HEK293T (cell line): Measurements from ENCODE around the gene ARHGAP26.

Source experiments
- CTCF ChIA-PET: fragments of 350-600 bp; formaldehyde crosslinking; extraction: SDS; loops from one replicate; lab custom pipeline; 2021; ENCODE audit warnings: antibody characterized with exemption, inconsistent platforms; lab: Yijun Ruan, JAX
- POLR2A ChIA-PET: fragments of 350-600 bp; formaldehyde crosslinking; extraction: SDS; loops from one replicate; lab custom pipeline; 2020; ENCODE audit warnings: antibody characterized with exemption, inconsistent platforms; lab: Yijun Ruan, JAX
- DNase-seq: peaks from one replicate; pipeline ENCODE4 v3.0.0; 2012; ENCODE audit warnings: mixed read lengths; ENCODE audit errors: extremely low spot score
- ARNT ChIP-seq: fragments of 450-650 bp; IDR thresholded peaks from 2 replicates; pipeline ENCODE4 v1.6.1; 2017; ENCODE audit warnings: mild to moderate bottlenecking
- BHLHE40 ChIP-seq: fragments of 450-650 bp; IDR thresholded peaks from 2 replicates; pipeline ENCODE4 v1.6.1; 2016; ENCODE audit warnings: mild to moderate bottlenecking, moderate library complexity, borderline replicate concordance
- CTBP1 ChIP-seq: fragments of 450-650 bp; IDR thresholded peaks from 2 replicates; pipeline ENCODE4 v1.6.1; 2016; ENCODE audit warnings: borderline replicate concordance
- ELF4 ChIP-seq: fragments of 450-650 bp; IDR thresholded peaks from 2 replicates; pipeline ENCODE4 v1.6.1; 2017; ENCODE audit warnings: antibody characterized with exemption
- FOXA1 ChIP-seq: fragments of 450-650 bp; IDR thresholded peaks from 2 replicates; pipeline ENCODE4 v1.6.1; 2016; ENCODE audit warnings: mild to moderate bottlenecking
- FOXK2 ChIP-seq: fragments of 450-650 bp; IDR thresholded peaks from 2 replicates; pipeline ENCODE4 v1.6.1; 2016; ENCODE audit warnings: mild to moderate bottlenecking
- FOXM1 ChIP-seq: fragments of 450-650 bp; IDR thresholded peaks from 2 replicates; pipeline ENCODE4 v1.6.1; 2017; ENCODE audit warnings: mild to moderate bottlenecking, borderline replicate concordance
- HDGF ChIP-seq: fragments of 450-650 bp; IDR thresholded peaks from 2 replicates; pipeline ENCODE4 v1.6.1; 2017; ENCODE audit warnings: antibody characterized with exemption, borderline replicate concordance
- L3MBTL2 ChIP-seq: fragments of 450-650 bp; conservative IDR thresholded peaks from 2 replicates; pipeline ENCODE4 v1.6.1; 2016; ENCODE audit warnings: mild to moderate bottlenecking
- LEF1 ChIP-seq: fragments of 450-650 bp; IDR thresholded peaks from 2 replicates; pipeline ENCODE4 v1.6.1; 2017; ENCODE audit warnings: mild to moderate bottlenecking, borderline replicate concordance
- NFRKB ChIP-seq: fragments of 450-650 bp; IDR thresholded peaks from 2 replicates; pipeline ENCODE4 v1.6.1; 2016; ENCODE audit warnings: mild to moderate bottlenecking, moderate library complexity
- SP1 ChIP-seq: fragments of 450-650 bp; IDR thresholded peaks from 2 replicates; pipeline ENCODE4 v1.6.1; 2017
- SUZ12 ChIP-seq: fragments of 450-650 bp; IDR thresholded peaks from 2 replicates; pipeline ENCODE4 v1.6.1; 2016; ENCODE audit warnings: mild to moderate bottlenecking
- TARDBP ChIP-seq: fragments of 450-650 bp; IDR thresholded peaks from 2 replicates; pipeline ENCODE4 v1.6.1; 2016
- ZNF384 ChIP-seq: fragments of 450-650 bp; IDR thresholded peaks from 2 replicates; pipeline ENCODE4 v1.6.1; 2016
- TF ChIP-seq, protein P1 (sequence below): fragments of 450-650 bp; IDR thresholded peaks from 2 replicates; pipeline ENCODE4 v1.6.1; 2016

The ARHGAP26 gene

DNA sequence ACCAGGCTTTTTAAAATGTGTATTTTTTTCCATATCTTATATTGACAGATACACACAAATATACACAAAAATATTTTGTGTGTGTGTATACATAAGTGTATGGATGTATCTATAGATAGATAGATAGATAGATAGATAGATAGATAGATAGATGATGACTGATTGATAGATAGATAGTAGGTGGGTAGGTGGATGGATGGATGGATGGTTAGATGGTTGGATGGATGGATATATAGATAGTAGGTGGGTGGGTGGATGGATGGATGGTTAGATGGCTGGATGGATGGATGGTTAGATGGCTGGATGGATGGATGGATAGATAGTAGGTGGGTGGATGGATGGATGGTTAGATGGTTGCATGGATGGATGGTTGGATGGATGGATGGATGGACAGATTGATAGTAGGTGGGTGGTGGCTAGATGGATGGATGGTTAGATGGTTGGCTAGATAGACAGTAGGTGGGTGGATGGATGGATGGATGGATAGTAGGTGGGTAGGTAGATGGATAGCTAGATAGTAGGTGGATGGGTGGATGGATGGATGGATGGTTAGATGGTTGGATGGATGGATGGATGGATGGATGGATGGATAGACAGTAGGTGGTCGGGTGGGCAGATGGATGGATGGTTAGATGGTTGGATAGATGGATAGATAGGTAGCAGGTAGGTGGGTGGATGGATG is 477.1 kb downstream of the ARHGAP26 start:
- POLR2A ChIA-PET = no interaction called here
- CTCF ChIA-PET = interaction anchor here (0.6 kb wide), 1 partner anchor 117 kb away, joined by 4 read pairs; no protein-coding TSS in a partner anchor
- TF ChIP-seq FOXK2 (no peak), SUZ12 (no peak), ARNT (no peak), NFRKB (no peak), L3MBTL2 (no peak), TARDBP (no peak), LEF1 (no peak), BHLHE40 (no peak), ZNF384 (no peak), SP1 (no peak), ELF4 (no peak), FOXM1 (no peak), FOXA1 (no peak), CTBP1 (no peak)
- TF ChIP-seq, protein P1, sequence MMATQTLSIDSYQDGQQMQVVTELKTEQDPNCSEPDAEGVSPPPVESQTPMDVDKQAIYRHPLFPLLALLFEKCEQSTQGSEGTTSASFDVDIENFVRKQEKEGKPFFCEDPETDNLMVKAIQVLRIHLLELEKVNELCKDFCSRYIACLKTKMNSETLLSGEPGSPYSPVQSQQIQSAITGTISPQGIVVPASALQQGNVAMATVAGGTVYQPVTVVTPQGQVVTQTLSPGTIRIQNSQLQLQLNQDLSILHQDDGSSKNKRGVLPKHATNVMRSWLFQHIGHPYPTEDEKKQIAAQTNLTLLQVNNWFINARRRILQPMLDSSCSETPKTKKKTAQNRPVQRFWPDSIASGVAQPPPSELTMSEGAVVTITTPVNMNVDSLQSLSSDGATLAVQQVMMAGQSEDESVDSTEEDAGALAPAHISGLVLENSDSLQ = no peak
- no peak for DNase-seq

DNA sequence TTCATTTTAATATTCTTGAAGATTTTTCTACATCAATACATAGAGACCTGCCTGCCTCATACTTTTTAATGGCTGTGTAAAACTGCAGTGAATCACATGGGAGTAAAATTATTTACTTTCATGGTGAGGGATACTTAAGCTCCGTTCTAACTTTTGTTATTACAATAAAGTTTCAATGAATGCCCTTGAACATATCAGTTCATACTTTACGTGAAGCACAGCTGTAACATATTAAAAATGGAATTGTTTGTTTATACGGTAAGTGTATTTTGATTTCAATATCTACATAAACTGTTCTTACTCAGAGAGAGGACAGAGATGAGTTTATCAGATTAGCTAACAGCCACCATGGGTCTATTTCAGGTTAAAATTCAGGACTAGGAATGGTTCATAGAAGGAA is 478.2 kb downstream of the ARHGAP26 start:
- CTCF ChIA-PET = interaction anchor here (1.0 kb wide), 1 partner anchor 535 kb away, joined by 4 read pairs; no protein-coding TSS in a partner anchor
- DNase-seq = no peak
- POLR2A ChIA-PET = no interaction called here
- TF ChIP-seq HDGF (no peak), CTBP1 (no peak), SP1 (no peak), ARNT (no peak), FOXM1 (no peak), TARDBP (no peak), BHLHE40 (no peak), NFRKB (no peak), FOXA1 (no peak), FOXK2 (no peak), ELF4 (no peak), SUZ12 (no peak), ZNF384 (no peak), LEF1 (no peak)
- TF ChIP-seq, protein P1 = no peak

DNA sequence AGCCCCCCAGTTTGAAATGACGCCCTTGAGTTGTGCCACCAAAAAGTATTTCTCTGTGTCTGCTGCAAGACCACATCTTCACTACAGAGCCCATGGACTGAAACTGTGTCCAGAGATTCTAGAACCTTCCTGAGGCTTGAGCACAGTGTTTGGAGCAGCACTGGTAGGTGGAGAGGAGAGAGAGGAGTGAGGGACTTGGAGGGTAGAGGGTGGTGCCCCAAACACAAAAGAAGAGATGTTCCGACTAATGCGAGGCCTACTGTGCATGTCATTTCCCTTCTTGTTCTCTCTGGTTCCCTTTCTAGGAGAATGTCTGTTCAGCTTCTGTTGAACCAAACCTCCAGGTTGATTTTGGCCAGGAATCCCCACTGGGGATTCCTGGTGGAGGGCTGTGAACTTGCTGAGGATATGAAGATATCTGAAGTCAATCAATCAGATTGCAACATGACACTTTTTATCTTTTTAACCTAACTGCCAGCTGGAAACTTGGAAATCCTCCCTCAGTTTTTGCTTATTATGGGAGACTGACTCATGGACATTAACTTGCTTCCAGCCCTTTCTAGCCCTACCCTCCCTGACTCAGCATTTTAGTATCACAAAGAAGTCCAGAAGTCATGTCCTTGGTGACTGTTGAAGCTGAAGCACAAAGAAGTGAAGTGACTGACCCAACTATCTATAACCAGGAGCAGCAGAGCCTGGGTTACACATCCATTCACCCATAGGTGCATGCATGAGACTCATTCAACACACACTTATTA is 478.8 kb downstream of the ARHGAP26 start:
- CTCF ChIA-PET = interaction anchor here (1.0 kb wide), 1 partner anchor 536 kb away, joined by 4 read pairs; no protein-coding TSS in a partner anchor
- no peak for TF ChIP-seq BHLHE40
- no peak for TF ChIP-seq FOXA1
- TF ChIP-seq ARNT = no peak
- TF ChIP-seq ZNF384 = no peak
- no peak for TF ChIP-seq ELF4
- no peak for TF ChIP-seq CTBP1
- no peak for TF ChIP-seq SUZ12
- TF ChIP-seq TARDBP = no peak
- TF ChIP-seq, protein P1 = no peak
- TF ChIP-seq L3MBTL2 = no peak
- TF ChIP-seq SP1 = no peak
- no peak for TF ChIP-seq FOXM1
- TF ChIP-seq NFRKB = no peak
- TF ChIP-seq LEF1 = no peak
- no peak for TF ChIP-seq HDGF
- TF ChIP-seq FOXK2 = no peak
- POLR2A ChIA-PET = no interaction called here

DNA sequence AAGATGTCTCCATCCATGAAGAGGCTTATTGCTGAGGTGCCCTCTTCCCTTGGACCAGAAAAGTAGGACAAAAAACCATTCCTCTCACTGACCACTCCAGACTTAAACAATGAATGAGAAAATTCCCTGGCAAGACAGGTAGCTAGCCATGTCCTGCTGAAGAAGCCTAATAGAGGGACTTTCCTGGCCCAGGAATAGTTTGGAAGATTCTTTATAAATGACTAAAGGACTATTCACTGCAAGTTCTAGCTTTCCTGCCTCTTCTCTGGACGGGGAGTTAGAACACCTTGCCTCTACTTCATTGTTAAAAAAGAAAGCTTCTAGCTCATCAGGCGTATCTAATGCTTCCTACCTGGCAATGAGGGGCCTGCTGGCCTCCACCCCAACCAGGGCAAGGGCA is 479.7 kb downstream of the ARHGAP26 start:
- DNase-seq = no peak
- TF ChIP-seq NFRKB = no peak
- POLR2A ChIA-PET = no interaction called here
- CTCF ChIA-PET = no interaction called here

More for the DNA sequence above, 478.8 kb downstream of the ARHGAP26 start:
- DNase-seq = no peak

DNA sequence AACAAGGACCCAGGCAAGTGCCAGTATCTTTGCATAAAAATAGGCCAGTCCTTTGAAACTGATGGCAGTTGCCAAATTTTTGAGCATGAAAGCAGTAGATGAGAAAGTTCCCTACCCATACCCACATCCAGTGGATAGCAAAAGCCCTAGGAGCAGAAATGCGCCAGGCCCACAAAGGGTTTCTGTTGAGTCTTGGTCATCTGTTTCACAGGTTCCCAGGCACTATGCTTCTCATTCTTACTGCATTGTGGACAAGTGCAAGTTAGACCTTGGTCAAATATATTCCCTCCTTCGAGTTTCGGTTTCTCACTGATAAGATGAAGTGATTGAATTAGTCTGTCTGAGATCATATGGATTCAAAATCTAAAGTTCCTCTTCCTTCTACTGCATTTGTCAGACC is 481.0 kb downstream of the ARHGAP26 start:
- POLR2A ChIA-PET = no interaction called here
- no peak for DNase-seq
- CTCF ChIA-PET = no interaction called here
- TF ChIP-seq CTBP1 = no peak
- TF ChIP-seq FOXK2 = no peak
- no peak for TF ChIP-seq SUZ12
- TF ChIP-seq ARNT = no peak
- TF ChIP-seq, protein P1 = no peak
- no peak for TF ChIP-seq LEF1
- TF ChIP-seq NFRKB = no peak
- no peak for TF ChIP-seq L3MBTL2
- TF ChIP-seq ZNF384 = no peak
- no peak for TF ChIP-seq HDGF
- TF ChIP-seq FOXM1 = no peak
- TF ChIP-seq BHLHE40 = no peak
